ENCODE data around the gene SUSD3.

Gene SUSD3

GRCh38 chr9:93128715-93129224 is 70.3 kb downstream of the SUSD3 start:
- DNase-seq (ENCODE audit: low read depth), result no peak
- no peak overlapping the region for H3K4me3 ChIP-seq (ENCODE audit: low read depth, low read length)
- no peak for TF ChIP-seq CTCF (IDR thresholded peaks at IDR 0.05; ENCODE audit: low read depth, low read length, missing control alignments)

DNA sequence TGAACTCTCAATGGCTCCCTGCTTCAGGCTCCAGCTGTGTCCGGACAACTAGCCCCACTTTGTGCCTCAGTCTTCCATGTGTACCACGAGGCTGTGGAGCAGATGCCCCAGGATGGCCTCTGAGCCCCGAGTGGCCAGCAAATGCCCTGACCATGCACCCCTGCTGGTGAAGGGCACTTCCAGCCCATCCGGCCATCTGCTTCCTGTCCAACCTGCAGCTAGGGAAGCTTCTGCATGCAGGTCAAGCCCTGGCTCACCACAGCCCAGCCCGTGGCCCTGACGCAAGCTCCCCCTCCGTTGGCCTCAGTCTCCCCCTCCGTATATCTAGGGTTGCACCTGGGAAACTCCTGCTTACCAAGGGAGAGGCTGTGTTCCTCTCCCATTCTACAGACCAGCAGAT is 70.8 kb downstream of the SUSD3 start:
- no peak for DNase-seq (ENCODE audit: low read depth)
- no peak overlapping the region for H3K4me3 ChIP-seq (ENCODE audit: low read depth, low read length)
- no peak for TF ChIP-seq CTCF (IDR thresholded peaks at IDR 0.05; ENCODE audit: low read depth, low read length, missing control alignments)

- TF ChIP-seq CTCF (IDR thresholded peaks at IDR 0.05; ENCODE audit: low read depth, low read length, missing control alignments), result no peak
- H3K4me3 ChIP-seq (ENCODE audit: low read depth, low read length), result no peak overlapping the region
- no peak for DNase-seq (ENCODE audit: low read depth)
These were observed 71.4 kb downstream of the SUSD3 start for GRCh38 chr9:93129691-93130500.

DNA sequence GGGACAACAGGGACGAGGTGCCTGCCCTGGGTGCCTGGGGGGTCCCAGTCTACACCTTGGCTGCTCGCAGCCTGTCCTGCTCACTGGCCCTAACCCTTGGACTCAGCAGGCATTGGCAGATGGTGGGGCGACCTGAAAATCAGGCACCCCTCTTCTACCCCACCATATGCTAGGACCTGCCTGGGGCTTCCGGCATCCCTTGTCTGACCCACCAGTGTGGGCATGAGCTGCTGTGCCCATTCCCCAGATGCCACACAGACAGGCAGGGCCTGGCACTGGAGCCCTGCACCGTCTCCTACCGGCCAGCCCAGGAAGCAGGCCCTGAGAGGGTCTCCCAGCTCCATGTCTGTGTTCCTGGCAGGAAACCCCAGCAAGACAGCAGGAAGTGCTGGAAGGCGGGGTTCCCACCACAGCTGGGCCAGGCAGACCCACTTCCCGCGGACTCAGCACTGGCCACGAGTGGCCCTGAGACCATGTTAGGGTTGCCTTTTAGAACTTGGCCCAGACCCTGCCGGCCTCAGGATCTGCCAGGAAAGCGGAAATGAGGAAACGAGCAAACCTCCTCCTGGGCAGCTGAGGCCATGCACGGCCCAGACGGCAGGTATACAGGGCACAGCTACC is 72.5 kb downstream of the SUSD3 start:
- no peak for TF ChIP-seq CTCF (IDR thresholded peaks at IDR 0.05; ENCODE audit: low read depth, low read length, missing control alignments)
- no peak overlapping the region for H3K4me3 ChIP-seq (ENCODE audit: low read depth, low read length)
- DNase-seq (ENCODE audit: low read depth), result no peak

GRCh38 chr9:93131599-93132286 is 73.2 kb downstream of the SUSD3 start:
- no peak for TF ChIP-seq CTCF (IDR thresholded peaks at IDR 0.05; ENCODE audit: low read depth, low read length, missing control alignments)
- no peak overlapping the region for H3K4me3 ChIP-seq (ENCODE audit: low read depth, low read length)
- no peak for DNase-seq (ENCODE audit: low read depth)

DNA sequence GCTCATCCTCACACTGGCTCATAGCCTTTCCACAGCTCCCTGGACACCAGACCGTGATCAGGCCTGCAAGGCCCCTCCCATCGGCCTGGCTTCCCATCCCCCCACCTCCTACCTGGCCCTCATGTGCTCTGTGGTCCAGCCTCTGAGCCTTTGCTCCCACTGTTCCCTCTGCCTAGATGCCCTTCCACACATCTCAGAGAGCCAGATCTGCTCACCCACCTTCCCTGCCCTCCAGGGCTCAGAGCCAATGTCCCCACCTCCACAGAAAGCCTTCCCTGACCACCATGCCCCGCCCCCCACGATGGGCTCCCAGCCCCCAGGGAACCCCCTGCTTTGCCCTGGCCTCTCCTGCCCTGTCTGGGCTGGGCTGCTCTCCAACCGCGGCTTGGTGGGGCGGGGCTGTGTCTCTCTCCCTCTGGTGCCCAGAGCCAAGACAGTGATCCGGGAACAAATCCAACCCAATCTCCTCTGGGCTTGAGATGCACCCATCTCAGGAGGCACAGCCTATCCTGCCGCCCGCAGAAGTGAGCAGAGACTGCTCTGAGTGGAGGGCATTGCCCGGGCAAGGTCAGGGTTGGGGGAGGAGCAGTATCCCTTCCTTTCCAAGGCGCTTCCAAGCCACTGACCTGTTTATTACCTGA is 73.9 kb downstream of the SUSD3 start:
- no peak for DNase-seq (ENCODE audit: low read depth)
- no peak for TF ChIP-seq CTCF (IDR thresholded peaks at IDR 0.05; ENCODE audit: low read depth, low read length, missing control alignments)
- H3K4me3 ChIP-seq (ENCODE audit: low read depth, low read length), result peak overlapping the region; percentile 72
